ENCODE measurements around the gene R3HCC1L.

GRCh38 chr10:98248018-98248417, 113.6 kb downstream of the R3HCC1L start:
- TF ChIP-seq CTCF (IDR thresholded peaks at IDR 0.05) (no peak), POLR2A (IDR thresholded peaks at IDR 0.05) (no peak), POLR2AphosphoS5 (IDR thresholded peaks at IDR 0.05; ENCODE audit: insufficient read depth in 1 of 2, low read depth in 1 of 2) (no peak)
